Measurements from ENCODE around the gene GRAMD1B.

DNA sequence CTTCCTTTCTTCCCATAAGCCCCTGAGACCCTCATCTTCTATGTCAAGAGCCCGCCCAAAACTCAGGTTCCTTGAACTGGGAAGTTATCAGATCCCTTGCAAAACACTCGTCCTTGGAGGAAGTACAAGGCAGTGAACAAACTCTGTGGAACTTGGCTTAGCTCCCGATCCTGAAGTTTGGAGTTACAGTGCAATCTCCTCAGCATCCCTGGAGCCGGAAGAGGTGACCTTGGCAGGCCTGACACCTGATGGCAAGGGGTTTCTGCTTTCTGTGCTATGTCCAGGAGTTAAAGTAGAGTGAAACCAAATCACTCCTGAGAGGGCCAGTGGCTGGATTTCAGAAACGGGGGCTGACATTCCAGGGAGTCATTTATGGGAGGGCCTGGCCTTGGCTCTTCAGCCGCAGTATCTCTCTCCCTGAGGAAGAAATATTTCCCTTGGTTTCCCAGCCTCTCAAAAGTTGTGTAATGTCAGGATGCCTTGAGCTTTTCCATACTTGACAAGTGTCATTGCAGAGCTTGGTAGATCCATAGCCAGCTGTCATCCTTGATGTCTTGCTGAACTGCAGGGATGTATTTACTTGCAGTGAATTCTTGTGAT is 1.9 kb upstream of the GRAMD1B start:
- TF ChIP-seq, protein P1, sequence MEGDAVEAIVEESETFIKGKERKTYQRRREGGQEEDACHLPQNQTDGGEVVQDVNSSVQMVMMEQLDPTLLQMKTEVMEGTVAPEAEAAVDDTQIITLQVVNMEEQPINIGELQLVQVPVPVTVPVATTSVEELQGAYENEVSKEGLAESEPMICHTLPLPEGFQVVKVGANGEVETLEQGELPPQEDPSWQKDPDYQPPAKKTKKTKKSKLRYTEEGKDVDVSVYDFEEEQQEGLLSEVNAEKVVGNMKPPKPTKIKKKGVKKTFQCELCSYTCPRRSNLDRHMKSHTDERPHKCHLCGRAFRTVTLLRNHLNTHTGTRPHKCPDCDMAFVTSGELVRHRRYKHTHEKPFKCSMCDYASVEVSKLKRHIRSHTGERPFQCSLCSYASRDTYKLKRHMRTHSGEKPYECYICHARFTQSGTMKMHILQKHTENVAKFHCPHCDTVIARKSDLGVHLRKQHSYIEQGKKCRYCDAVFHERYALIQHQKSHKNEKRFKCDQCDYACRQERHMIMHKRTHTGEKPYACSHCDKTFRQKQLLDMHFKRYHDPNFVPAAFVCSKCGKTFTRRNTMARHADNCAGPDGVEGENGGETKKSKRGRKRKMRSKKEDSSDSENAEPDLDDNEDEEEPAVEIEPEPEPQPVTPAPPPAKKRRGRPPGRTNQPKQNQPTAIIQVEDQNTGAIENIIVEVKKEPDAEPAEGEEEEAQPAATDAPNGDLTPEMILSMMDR (IDR thresholded peaks at IDR 0.05; ENCODE audit: low read depth, low read length, missing input control), result no peak
- TF ChIP-seq FOXA1 (IDR thresholded peaks at IDR 0.05), result no peak
- TF ChIP-seq YY1 (IDR thresholded peaks at IDR 0.05), result no peak
- no peak for TF ChIP-seq ZBTB33 (IDR thresholded peaks at IDR 0.05)
- TF ChIP-seq, protein P2, sequence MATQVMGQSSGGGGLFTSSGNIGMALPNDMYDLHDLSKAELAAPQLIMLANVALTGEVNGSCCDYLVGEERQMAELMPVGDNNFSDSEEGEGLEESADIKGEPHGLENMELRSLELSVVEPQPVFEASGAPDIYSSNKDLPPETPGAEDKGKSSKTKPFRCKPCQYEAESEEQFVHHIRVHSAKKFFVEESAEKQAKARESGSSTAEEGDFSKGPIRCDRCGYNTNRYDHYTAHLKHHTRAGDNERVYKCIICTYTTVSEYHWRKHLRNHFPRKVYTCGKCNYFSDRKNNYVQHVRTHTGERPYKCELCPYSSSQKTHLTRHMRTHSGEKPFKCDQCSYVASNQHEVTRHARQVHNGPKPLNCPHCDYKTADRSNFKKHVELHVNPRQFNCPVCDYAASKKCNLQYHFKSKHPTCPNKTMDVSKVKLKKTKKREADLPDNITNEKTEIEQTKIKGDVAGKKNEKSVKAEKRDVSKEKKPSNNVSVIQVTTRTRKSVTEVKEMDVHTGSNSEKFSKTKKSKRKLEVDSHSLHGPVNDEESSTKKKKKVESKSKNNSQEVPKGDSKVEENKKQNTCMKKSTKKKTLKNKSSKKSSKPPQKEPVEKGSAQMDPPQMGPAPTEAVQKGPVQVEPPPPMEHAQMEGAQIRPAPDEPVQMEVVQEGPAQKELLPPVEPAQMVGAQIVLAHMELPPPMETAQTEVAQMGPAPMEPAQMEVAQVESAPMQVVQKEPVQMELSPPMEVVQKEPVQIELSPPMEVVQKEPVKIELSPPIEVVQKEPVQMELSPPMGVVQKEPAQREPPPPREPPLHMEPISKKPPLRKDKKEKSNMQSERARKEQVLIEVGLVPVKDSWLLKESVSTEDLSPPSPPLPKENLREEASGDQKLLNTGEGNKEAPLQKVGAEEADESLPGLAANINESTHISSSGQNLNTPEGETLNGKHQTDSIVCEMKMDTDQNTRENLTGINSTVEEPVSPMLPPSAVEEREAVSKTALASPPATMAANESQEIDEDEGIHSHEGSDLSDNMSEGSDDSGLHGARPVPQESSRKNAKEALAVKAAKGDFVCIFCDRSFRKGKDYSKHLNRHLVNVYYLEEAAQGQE (IDR thresholded peaks at IDR 0.05), result no peak
- TF ChIP-seq ATF3 (IDR thresholded peaks at IDR 0.05), result no peak
- no peak for TF ChIP-seq MAX (IDR thresholded peaks at IDR 0.05)
- no peak for TF ChIP-seq TAF1 (conservative IDR thresholded peaks at IDR 0.05)
- TF ChIP-seq HNF4A (conservative IDR thresholded peaks at IDR 0.05), result no peak
- TF ChIP-seq JUND (IDR thresholded peaks at IDR 0.05), result no peak
- TF ChIP-seq RAD21 (IDR thresholded peaks at IDR 0.05), result no peak
- no peak for TF ChIP-seq SP1 (IDR thresholded peaks at IDR 0.05)
- no peak for TF ChIP-seq EGR1 (IDR thresholded peaks at IDR 0.05; ENCODE audit: low read depth in 2 of 2)

All from liver (tissue), 3 donors.